K562 (cell line): ENCODE data around the gene RFNG. TPM values are rescaled to one million over a fixed set of nuclear protein-coding genes. Genes with fewer than 3 reads are reported as not detected.
A peak's percentile ranks its signal among the peaks of the same experiment; 100 is the strongest.

Source experiments
- DNMT1 ChIP-seq: fragments of 450-650 bp; IDR thresholded peaks from 2 replicates; pipeline ENCODE4 v1.6.1; 2016; ENCODE audit warnings: antibody characterized with exemption, mild to moderate bottlenecking
- ELK1 ChIP-seq: sonication (generic); formaldehyde crosslinking; IDR thresholded peaks from 2 replicates; pipeline ENCODE4 v1.8.1; 2022; ENCODE audit warnings: missing genetic modification reagents
- OTX1 ChIP-seq: fragments of 450-650 bp; formaldehyde crosslinking; IDR thresholded peaks from 2 replicates; pipeline ENCODE4 v1.4.0; 2022; ENCODE audit warnings: mild to moderate bottlenecking
- TBP ChIP-seq: optimal IDR thresholded peaks from 2 replicates; pipeline ENCODE3; 2011; ENCODE audit warnings: low read depth, low read length, improper control_type of control experiment
- ZNF197 ChIP-seq: fragments of 200-800 bp; sonication (Bioruptor generic); IDR thresholded peaks from 2 replicates; pipeline ENCODE4 v1.6.1; 2016; ENCODE audit warnings: low read depth, missing genetic modification characterization, missing compliant biosample characterization
- polyA plus RNA-seq, 8 experiments: library from polyadenylated mRNA; depleted of rRNA in 4 of 8; stranded (reverse) in 5 of 8; unstranded in 3 of 8; fragments of >200 nt; fragmentation: Nextera tagmentation in 2 of 8; fragmentation: Illumina TruSeq in 1 of 8; extraction: Ambion mirVana in 2 of 8; extraction: Trizol in 1 of 8; gene quantifications; 2 replicates each; pipeline versions ENCODE4 v1.2.1 to v1.2.3, GENCODE V29; 2011 to 2014; ENCODE audit warnings: inconsistent platforms in 1 of 8, missing spikeins in 1 of 8
- total RNA-seq, 7 experiments: library from RNA; depleted of rRNA in 6 of 7; stranded (reverse); fragments of >200 nt in 6 of 7; fragmentation: Illumina TruSeq in 2 of 7; extraction: Trizol in 2 of 7; gene quantifications; 2 replicates each; pipeline versions ENCODE4 v1.2.1 to v1.2.3, GENCODE V29; 2011 to 2021; ENCODE audit warnings: low replicate concordance in 1 of 7
- TF ChIP-seq, protein P1 (sequence below): IDR thresholded peaks from 2 replicates; pipeline ENCODE4 v1.6.1; 2011; ENCODE audit not compliant: insufficient read length; ENCODE audit errors: extremely low read depth
- TF ChIP-seq, protein P2 (sequence below): fragments of 250-450 bp; sonication (Bioruptor Pico); IDR thresholded peaks from 2 replicates; pipeline ENCODE4 v1.5.0; 2021; ENCODE audit warnings: mild to moderate bottlenecking, borderline replicate concordance
- TF ChIP-seq, protein P3 (sequence below), 2 experiments: fragments of 200-800 bp in 1 of 2; sonication (Bioruptor generic) in 1 of 2; sonication (generic) in 1 of 2; formaldehyde crosslinking in 1 of 2; IDR thresholded peaks in 1 of 2; conservative IDR thresholded peaks in 1 of 2; 2 replicates each; pipeline versions ENCODE4 v1.5.0 to v1.6.1; 2016 to 2020; ENCODE audit warnings: missing compliant biosample characterization in 1 of 2, missing genetic modification characterization in 1 of 2, missing genetic modification reagents in 1 of 2
- TF ChIP-seq, protein P4 (sequence below): fragments of 450-650 bp; IDR thresholded peaks from 2 replicates; pipeline ENCODE4 v1.6.1; 2017; ENCODE audit warnings: mild to moderate bottlenecking, moderate library complexity
- TF ChIP-seq, protein P5 (sequence below): sonication (generic); formaldehyde crosslinking; IDR thresholded peaks from 2 replicates; pipeline ENCODE4 v1.8.0; 2022; ENCODE audit warnings: missing genetic modification reagents, mild to moderate bottlenecking, borderline replicate concordance
- TF ChIP-seq, protein P6 (sequence below): fragments of 250-450 bp; sonication (Bioruptor Pico); IDR thresholded peaks from 2 replicates; pipeline ENCODE4 v1.4.0; 2020
- TF ChIP-seq, protein P7 (sequence below): fragments of 450-650 bp; formaldehyde crosslinking; IDR thresholded peaks from 2 replicates; pipeline ENCODE4 v1.4.0; 2022; ENCODE audit warnings: missing genetic modification characterization

Gene RFNG
- total and polyA plus RNA-seq, 9 of the 15 experiments (the other 6 are each of a cell fraction or from before 2014, with no cell fraction given): 0.32 to 32.8 (median 9.5) TPM

DNA sequence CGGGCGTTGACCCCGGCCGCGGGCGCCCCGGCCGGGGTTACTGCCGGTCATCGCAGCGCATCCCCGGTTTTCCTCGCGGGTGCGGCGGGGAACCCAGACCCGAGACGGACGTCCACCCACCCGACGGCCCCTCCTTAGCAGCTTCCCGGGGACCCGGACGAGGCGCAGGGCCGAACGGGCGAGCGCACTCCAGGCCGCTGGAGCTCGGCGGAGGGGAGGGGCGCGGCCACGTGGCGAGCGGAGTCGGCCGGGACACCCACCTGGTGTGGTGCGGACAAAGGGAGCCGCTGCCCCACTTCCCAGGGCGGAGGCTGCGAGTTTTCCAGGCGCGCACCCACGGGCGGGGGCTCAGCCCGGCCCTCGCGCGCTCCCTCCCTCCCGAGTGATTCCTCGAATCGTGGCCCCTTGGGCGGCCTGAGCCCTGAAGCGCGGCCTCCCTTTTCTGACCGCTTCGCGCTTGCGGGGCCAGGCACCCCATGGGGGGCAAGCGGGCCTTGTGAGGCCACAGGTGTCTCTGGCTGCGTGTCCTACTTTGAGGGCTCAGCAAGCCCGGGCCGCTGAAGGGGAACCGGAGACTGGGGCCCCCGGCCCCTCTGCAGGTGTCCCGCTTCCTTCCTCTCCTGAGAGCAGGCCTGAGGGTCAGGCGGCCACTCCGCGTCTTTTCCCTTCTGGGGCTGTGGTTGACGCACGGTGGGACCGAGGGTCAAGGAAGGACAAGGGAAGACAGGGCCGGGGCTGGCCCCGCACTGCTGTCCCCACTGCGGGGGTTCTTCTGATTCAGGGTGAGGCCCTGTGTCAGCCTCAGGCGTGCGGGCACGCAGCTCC lies 47.5 kb upstream of the RFNG start (continued):
- TF ChIP-seq ELK1 (CRISPR knock-in tag) (no peak), OTX1 (CRISPR knock-in tag) (peak; percentile 38; the same call in 1 of the 2 replicates), ZNF197 (no peak), DNMT1 (no peak), TBP (no peak)
- TF ChIP-seq, protein P1, sequence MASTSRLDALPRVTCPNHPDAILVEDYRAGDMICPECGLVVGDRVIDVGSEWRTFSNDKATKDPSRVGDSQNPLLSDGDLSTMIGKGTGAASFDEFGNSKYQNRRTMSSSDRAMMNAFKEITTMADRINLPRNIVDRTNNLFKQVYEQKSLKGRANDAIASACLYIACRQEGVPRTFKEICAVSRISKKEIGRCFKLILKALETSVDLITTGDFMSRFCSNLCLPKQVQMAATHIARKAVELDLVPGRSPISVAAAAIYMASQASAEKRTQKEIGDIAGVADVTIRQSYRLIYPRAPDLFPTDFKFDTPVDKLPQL: no peak
- TF ChIP-seq, protein P2, sequence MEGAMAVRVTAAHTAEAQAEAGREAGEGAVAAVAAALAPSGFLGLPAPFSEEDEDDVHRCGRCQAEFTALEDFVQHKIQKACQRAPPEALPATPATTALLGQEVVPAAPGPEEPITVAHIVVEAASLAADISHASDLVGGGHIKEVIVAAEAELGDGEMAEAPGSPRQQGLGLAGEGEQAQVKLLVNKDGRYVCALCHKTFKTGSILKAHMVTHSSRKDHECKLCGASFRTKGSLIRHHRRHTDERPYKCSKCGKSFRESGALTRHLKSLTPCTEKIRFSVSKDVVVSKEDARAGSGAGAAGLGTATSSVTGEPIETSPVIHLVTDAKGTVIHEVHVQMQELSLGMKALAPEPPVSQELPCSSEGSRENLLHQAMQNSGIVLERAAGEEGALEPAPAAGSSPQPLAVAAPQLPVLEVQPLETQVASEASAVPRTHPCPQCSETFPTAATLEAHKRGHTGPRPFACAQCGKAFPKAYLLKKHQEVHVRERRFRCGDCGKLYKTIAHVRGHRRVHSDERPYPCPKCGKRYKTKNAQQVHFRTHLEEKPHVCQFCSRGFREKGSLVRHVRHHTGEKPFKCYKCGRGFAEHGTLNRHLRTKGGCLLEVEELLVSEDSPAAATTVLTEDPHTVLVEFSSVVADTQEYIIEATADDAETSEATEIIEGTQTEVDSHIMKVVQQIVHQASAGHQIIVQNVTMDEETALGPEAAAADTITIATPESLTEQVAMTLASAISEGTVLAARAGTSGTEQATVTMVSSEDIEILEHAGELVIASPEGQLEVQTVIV: no peak
- TF ChIP-seq, protein P3, sequence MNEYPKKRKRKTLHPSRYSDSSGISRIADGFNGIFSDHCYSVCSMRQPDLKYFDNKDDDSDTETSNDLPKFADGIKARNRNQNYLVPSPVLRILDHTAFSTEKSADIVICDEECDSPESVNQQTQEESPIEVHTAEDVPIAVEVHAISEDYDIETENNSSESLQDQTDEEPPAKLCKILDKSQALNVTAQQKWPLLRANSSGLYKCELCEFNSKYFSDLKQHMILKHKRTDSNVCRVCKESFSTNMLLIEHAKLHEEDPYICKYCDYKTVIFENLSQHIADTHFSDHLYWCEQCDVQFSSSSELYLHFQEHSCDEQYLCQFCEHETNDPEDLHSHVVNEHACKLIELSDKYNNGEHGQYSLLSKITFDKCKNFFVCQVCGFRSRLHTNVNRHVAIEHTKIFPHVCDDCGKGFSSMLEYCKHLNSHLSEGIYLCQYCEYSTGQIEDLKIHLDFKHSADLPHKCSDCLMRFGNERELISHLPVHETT (CRISPR knock-in tag; conservative IDR thresholded peaks at IDR 0.05 in 1 of 2, IDR thresholded peaks at IDR 0.05 in 1 of 2): 0 out of 4 replicates have a peak, but pooled peaks of 1 of the 2 experiments have one; percentile 10
- TF ChIP-seq, protein P4, sequence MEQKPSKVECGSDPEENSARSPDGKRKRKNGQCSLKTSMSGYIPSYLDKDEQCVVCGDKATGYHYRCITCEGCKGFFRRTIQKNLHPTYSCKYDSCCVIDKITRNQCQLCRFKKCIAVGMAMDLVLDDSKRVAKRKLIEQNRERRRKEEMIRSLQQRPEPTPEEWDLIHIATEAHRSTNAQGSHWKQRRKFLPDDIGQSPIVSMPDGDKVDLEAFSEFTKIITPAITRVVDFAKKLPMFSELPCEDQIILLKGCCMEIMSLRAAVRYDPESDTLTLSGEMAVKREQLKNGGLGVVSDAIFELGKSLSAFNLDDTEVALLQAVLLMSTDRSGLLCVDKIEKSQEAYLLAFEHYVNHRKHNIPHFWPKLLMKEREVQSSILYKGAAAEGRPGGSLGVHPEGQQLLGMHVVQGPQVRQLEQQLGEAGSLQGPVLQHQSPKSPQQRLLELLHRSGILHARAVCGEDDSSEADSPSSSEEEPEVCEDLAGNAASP: no peak
- TF ChIP-seq, protein P5, sequence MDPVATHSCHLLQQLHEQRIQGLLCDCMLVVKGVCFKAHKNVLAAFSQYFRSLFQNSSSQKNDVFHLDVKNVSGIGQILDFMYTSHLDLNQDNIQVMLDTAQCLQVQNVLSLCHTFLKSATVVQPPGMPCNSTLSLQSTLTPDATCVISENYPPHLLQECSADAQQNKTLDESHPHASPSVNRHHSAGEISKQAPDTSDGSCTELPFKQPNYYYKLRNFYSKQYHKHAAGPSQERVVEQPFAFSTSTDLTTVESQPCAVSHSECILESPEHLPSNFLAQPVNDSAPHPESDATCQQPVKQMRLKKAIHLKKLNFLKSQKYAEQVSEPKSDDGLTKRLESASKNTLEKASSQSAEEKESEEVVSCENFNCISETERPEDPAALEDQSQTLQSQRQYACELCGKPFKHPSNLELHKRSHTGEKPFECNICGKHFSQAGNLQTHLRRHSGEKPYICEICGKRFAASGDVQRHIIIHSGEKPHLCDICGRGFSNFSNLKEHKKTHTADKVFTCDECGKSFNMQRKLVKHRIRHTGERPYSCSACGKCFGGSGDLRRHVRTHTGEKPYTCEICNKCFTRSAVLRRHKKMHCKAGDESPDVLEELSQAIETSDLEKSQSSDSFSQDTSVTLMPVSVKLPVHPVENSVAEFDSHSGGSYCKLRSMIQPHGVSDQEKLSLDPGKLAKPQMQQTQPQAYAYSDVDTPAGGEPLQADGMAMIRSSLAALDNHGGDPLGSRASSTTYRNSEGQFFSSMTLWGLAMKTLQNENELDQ (CRISPR knock-in tag): peak; percentile 63; the same call in 1 of the 2 replicates
- TF ChIP-seq, protein P6, sequence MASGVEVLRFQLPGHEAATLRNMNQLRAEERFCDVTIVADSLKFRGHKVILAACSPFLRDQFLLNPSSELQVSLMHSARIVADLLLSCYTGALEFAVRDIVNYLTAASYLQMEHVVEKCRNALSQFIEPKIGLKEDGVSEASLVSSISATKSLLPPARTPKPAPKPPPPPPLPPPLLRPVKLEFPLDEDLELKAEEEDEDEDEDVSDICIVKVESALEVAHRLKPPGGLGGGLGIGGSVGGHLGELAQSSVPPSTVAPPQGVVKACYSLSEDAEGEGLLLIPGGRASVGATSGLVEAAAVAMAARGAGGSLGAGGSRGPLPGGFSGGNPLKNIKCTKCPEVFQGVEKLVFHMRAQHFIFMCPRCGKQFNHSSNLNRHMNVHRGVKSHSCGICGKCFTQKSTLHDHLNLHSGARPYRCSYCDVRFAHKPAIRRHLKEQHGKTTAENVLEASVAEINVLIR (CRISPR knock-in tag): no peak
- TF ChIP-seq, protein P7, sequence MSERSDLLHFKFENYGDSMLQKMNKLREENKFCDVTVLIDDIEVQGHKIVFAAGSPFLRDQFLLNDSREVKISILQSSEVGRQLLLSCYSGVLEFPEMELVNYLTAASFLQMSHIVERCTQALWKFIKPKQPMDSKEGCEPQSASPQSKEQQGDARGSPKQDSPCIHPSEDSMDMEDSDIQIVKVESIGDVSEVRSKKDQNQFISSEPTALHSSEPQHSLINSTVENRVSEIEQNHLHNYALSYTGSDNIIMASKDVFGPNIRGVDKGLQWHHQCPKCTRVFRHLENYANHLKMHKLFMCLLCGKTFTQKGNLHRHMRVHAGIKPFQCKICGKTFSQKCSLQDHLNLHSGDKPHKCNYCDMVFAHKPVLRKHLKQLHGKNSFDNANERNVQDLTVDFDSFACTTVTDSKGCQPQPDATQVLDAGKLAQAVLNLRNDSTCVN (CRISPR knock-in tag): no peak
